GM23338 (cell line): ENCODE results near the gene MGME1.

Experiments
- CTCF ChIP-seq, 2 experiments: fragments of 200-600 bp in 1 of 2; sonication (generic) in 1 of 2; conservative IDR thresholded peaks; 2 replicates each; pipeline versions ENCODE4 v1.5.1 to v1.6.1; 2016 to 2017; ENCODE audit warnings: antibody characterized with exemption in 2 of 2, low read depth in 2 of 2, mild to moderate bottlenecking in 2 of 2, moderate library complexity in 1 of 2
- EZH2 ChIP-seq: fragments of 200-600 bp; sonication (generic); IDR thresholded peaks from one replicate; pipeline ENCODE4 v1.8.0; 2017; ENCODE audit warnings: antibody characterized with exemption, mild to moderate bottlenecking, low read depth; ENCODE audit not compliant: unreplicated experiment
- EZH2phosphoT487 ChIP-seq: fragments of 200-600 bp; sonication (generic); IDR thresholded peaks from one replicate; pipeline ENCODE4 v1.8.1; 2018; ENCODE audit warnings: antibody characterized with exemption; ENCODE audit not compliant: unreplicated experiment
- JUNB ChIP-seq: IDR thresholded peaks from one replicate; pipeline ENCODE4 v1.6.1; 2016; ENCODE audit warnings: antibody characterized with exemption; ENCODE audit not compliant: unreplicated experiment
- POLR2AphosphoS5 ChIP-seq: IDR thresholded peaks from 2 replicates; pipeline ENCODE4 v1.6.1; 2016; ENCODE audit warnings: antibody characterized with exemption, low read depth
- REST ChIP-seq: IDR thresholded peaks from one replicate; pipeline ENCODE4 v1.6.1; 2018; ENCODE audit warnings: antibody characterized with exemption; ENCODE audit not compliant: unreplicated experiment

- TF ChIP-seq CTCF (conservative IDR thresholded peaks at IDR 0.05; ENCODE audit: low read depth in 2 of 2), result no peak
- TF ChIP-seq EZH2phosphoT487, result no peak
- no peak for TF ChIP-seq JUNB
- TF ChIP-seq POLR2AphosphoS5, result no peak
- no peak for TF ChIP-seq REST
- no peak for TF ChIP-seq EZH2
These were observed 19.2 kb downstream of the MGME1 start for GRCh38 chr20:17987988-17988387.
